ENCODE measurements around the gene GULP1. TPM values are rescaled to one million over a fixed set of nuclear protein-coding genes. Genes with fewer than 3 reads are reported as not detected.

The GULP1 gene
- total RNA-seq, 2 donors from 2014 or later = 7.5 to 10.5 TPM

DNA sequence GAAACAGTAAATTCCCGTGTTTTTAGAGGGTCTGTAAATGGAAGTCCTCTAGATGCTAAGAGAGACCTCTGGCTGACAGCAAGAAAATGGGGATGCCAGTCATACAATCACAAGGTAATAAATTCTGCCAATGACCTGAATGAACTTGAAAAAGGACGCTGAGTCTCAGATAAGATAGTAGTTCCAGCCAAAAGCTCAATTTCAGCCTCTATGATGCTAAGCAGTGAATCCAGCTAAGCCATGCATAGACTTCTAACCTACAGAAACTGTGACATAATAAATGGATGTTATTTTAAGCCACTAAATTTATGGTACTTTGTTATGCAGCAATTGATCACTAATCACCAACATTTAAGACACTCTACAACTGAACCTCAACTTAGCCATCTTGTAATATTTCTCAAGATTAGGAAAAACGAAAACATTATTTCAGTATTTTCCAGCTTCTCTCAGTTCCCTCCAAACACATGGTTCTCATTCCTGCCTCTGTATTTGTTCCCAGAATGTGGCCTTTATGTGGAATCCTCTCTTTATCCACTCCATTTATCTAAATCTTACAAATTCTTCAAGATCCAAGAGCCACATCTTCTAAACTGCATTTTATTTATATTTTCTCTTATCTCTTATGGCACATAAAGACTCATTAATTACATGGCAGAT is 331.1 kb downstream of the GULP1 start:
- H3K4me1 ChIP-seq = no peaks in the 10 kb centered on the region
- TF ChIP-seq, protein P1, sequence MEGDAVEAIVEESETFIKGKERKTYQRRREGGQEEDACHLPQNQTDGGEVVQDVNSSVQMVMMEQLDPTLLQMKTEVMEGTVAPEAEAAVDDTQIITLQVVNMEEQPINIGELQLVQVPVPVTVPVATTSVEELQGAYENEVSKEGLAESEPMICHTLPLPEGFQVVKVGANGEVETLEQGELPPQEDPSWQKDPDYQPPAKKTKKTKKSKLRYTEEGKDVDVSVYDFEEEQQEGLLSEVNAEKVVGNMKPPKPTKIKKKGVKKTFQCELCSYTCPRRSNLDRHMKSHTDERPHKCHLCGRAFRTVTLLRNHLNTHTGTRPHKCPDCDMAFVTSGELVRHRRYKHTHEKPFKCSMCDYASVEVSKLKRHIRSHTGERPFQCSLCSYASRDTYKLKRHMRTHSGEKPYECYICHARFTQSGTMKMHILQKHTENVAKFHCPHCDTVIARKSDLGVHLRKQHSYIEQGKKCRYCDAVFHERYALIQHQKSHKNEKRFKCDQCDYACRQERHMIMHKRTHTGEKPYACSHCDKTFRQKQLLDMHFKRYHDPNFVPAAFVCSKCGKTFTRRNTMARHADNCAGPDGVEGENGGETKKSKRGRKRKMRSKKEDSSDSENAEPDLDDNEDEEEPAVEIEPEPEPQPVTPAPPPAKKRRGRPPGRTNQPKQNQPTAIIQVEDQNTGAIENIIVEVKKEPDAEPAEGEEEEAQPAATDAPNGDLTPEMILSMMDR (IDR thresholded peaks at IDR 0.05) = no peak
- no peak overlapping the region for H3K27ac ChIP-seq
- H3K9me3 ChIP-seq = no peaks in the 10 kb centered on the region
- no peak overlapping the region for H3K4me3 ChIP-seq
- DNase-seq (ENCODE audit: low spot score) = no peak
- no peaks in the 10 kb centered on the region for H3K27me3 ChIP-seq
- H3K36me3 ChIP-seq = no peaks in the 10 kb centered on the region

DNA sequence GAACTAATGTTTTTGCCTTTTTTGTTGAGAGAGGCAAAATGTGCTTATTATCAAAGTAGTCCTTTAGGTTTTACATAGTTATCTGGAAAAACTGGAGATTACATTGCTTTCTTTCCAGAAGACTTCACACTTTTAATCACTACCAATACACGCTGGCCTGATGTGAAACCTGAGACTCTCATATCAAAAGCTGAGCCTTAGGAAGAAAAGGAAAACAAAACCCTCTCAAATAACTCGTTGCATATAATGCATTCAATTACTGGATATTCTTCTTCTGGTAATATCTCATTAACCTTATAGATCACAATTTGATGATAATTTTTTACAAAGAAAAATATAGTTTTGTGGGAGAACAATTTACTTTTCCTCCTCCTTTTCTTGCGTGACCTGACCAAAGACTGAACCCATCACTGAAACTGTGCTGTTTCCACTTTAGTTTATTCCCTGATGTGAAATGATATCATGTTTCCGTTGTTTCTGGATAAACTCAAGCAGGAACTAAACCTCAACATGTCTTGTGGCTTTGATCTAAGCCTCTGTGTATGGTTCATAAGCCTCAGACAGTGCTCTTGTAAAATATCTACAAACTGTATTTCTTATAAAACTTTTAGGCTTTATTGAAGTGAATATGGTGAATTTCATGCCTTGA is 332.4 kb downstream of the GULP1 start:
- no peaks in the 10 kb centered on the region for H3K36me3 ChIP-seq
- TF ChIP-seq, protein P1 (IDR thresholded peaks at IDR 0.05) = no peak
- no peak overlapping the region for H3K4me3 ChIP-seq
- peak overlapping the region in 1 of 2 donors; percentile 19 for H3K27ac ChIP-seq
- H3K9me3 ChIP-seq = no peaks in the 10 kb centered on the region
- H3K4me1 ChIP-seq = no peaks in the 10 kb centered on the region
- H3K27me3 ChIP-seq = no peaks in the 10 kb centered on the region
- no peak for DNase-seq (ENCODE audit: low spot score)

DNA sequence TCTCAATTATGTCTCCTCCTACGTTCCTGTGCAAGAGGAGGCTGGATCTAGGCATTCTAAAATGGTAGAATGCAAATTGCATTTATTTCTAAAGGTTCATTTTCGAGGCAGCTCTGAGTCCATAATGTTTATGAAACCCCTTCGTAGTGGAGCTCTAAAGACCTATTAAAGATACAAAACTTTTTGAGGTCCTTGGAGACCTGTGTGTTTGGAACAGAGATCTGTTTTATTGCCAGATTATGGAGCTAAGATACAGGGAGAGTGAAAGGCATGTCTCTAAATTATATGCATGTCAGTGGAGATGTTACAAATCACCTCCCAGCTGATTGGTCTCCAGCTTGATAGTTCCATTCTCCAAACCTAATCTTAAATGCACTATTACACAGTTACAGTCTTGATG is 335.8 kb downstream of the GULP1 start:
- TF ChIP-seq, protein P1 (IDR thresholded peaks at IDR 0.05) = no peak
- no peaks in the 10 kb centered on the region for H3K36me3 ChIP-seq
- no peaks in the 10 kb centered on the region for H3K9me3 ChIP-seq
- no peaks in the 10 kb centered on the region for H3K27me3 ChIP-seq
- H3K27ac ChIP-seq = no peak overlapping the region
- H3K4me1 ChIP-seq = no peaks in the 10 kb centered on the region
- DNase-seq (ENCODE audit: low spot score) = no peak
- H3K4me3 ChIP-seq = no peak overlapping the region

DNA sequence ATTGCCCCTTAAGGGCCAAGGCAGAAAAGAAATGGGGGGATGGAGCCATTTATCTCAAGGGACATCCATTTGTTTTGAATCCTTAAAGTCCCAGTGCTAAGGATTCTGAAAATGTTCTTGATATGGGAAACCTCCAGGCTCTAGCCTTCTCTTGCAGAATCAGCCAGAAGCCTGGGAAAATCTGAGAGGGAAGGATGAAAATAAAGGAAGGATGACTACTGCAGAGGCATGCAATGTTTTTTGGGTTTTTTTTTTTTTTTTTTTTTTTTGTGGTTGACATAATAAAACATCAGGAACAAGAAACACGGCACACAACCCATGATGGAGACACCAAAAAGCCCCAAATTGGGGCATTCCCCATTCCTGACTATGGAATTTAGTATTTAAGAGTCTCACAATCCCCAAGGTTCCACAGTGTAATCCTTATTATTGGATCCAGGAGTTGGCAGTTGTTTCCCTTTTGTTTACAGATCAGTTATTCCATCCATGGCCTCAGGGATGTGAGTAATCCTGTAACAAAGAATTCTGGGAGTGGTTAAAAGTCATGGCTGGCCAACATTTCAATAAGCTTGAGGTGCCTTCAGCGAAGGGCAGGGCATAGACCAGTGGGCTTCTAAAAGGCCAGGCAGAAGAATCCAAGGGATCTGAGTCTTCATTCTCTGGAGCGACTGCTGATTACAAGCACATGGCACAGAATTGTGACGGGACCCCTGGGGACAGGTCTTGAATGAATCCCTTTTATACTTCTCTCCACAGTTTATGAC is 337.5 kb downstream of the GULP1 start:
- H3K4me3 ChIP-seq = no peak overlapping the region
- no peaks in the 10 kb centered on the region for H3K9me3 ChIP-seq
- DNase-seq (ENCODE audit: low spot score) = no peak
- no peaks in the 10 kb centered on the region for H3K36me3 ChIP-seq
- no peaks in the 10 kb centered on the region for H3K27me3 ChIP-seq
- TF ChIP-seq, protein P1 (IDR thresholded peaks at IDR 0.05) = no peak
- H3K27ac ChIP-seq = peak overlapping the region in 1 of 2 donors; percentile 45
- H3K4me1 ChIP-seq = no peaks in the 10 kb centered on the region

DNA sequence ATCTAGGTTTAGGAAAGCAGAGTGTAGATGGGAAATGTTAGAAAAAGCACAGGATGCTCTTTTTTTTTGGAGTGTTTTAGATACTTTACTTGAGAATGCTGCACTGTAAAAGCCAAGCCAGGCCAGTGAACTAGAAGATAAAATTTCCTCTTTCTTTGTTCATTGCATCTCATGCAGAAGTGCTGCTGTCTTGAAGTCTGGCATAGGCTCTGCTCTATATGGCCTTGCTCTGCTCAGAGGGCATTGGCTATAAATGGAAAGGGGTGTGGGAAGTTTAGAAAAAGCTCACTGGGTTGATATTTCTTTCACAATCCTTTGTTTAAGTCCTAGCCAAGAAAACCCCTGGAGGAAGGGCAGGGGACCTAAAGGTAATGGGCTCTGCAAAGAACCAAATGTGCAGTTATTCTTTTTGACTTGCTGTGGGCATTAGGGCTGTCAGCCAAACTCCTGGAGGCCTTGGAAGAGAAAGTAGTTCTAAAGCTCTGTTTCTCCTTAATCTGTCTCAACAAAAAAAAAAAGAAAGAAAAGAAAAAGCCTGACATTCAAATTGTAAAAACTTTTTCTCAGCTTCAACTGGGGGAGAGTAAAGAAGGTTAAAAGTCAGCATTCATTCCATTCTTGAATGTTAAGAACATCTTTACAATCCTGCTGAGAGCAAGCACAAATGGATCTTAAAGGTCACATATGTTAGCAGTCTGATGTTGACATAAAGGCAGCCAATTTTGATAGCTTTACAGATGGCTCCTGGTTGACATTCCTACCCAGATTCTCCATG is 338.3 kb downstream of the GULP1 start:
- H3K4me1 ChIP-seq = no peaks in the 10 kb centered on the region
- no peaks in the 10 kb centered on the region for H3K27me3 ChIP-seq
- TF ChIP-seq, protein P1 (IDR thresholded peaks at IDR 0.05) = no peak
- no peak for DNase-seq (ENCODE audit: low spot score)
- H3K36me3 ChIP-seq = no peaks in the 10 kb centered on the region
- H3K9me3 ChIP-seq = no peaks in the 10 kb centered on the region
- H3K27ac ChIP-seq = peak overlapping the region in 1 of 2 donors; percentile 45
- no peak overlapping the region for H3K4me3 ChIP-seq
